Activated CD4-positive, alpha-beta T cell treated with anti-CD3 and anti-CD28 coated beads, Interleukin-10, Interleukin-2, amounts not matched to agents 100 ng/mL and 50 ng/mL, durations not matched to agents 16 hours and 8 hours (primary cell): ENCODE data around the gene PRKCSH.
A peak's percentile ranks its signal among the peaks of the same experiment; 100 is the strongest.
"Not testable (repeated sequence)": the region's sequence is repeated elsewhere in the genome, so short reads cannot be mapped to it uniquely, and the experiment has no call there.

Experiments used
- DNase-seq: peaks from one replicate; pipeline ENCODE4 v3.0.0-alpha.2; 2020

PRKCSH gene

GRCh38 chr19:11435057-11435832 lies at the start of gene PRKCSH, which contains the start of gene ODAD3:
Gene PRKCSH, plus strand, starts transcription at chr19:11435635. Its CDS starts 483 bp downstream, at chr19:11436118.
Gene ODAD3, minus strand, starts transcription at chr19:11435121. Its CDS starts 105 bp downstream, at chr19:11435016.
- peak; percentile 99 for DNase-seq

- DNase-seq: no peak
Observed at GRCh38 chr19:11387162-11388034, 48.0 kb upstream of the PRKCSH start.

- DNase-seq: no peak
Observed at GRCh38 chr19:11390359-11390758, 45.1 kb upstream of the PRKCSH start.

- DNase-seq: no peak
Observed at GRCh38 chr19:11390933-11391680, 44.3 kb upstream of the PRKCSH start.

GRCh38 chr19:11397089-11397610 lies 38.3 kb upstream of the PRKCSH start:
- no peak for DNase-seq

- no peak for DNase-seq
Observed at GRCh38 chr19:11399667-11400066, 35.8 kb upstream of the PRKCSH start.

GRCh38 chr19:11400798-11401197 lies 34.6 kb upstream of the PRKCSH start:
- no peak for DNase-seq

GRCh38 chr19:11401808-11402543 lies 33.5 kb upstream of the PRKCSH start:
- no peak for DNase-seq

- DNase-seq: no peak
Observed at GRCh38 chr19:11404588-11405222, 30.7 kb upstream of the PRKCSH start.

GRCh38 chr19:11405846-11406643 lies 29.4 kb upstream of the PRKCSH start:
- DNase-seq: peak; percentile 20

GRCh38 chr19:11406703-11407236 lies 28.7 kb upstream of the PRKCSH start:
- DNase-seq: not testable (repeated sequence)

- DNase-seq: no peak
Observed at GRCh38 chr19:11408591-11408990, 26.8 kb upstream of the PRKCSH start.

- no peak for DNase-seq
Observed at GRCh38 chr19:11410682-11411081, 24.8 kb upstream of the PRKCSH start.

- no peak for DNase-seq
Observed at GRCh38 chr19:11414544-11414943, 20.9 kb upstream of the PRKCSH start.

GRCh38 chr19:11416346-11417052 lies 18.9 kb upstream of the PRKCSH start:
- DNase-seq: no peak

- DNase-seq: no peak
Observed at GRCh38 chr19:11418094-11418548, 17.3 kb upstream of the PRKCSH start.

GRCh38 chr19:11418549-11419506 lies 16.6 kb upstream of the PRKCSH start, which contains the start of gene RGL3:
Gene RGL3, minus strand, starts transcription at chr19:11419314. Its CDS starts 36 bp downstream, at chr19:11419278.
- DNase-seq: no peak
